DND-41 (cell line): ENCODE data around the gene HSD17B7.
"Not testable (repeated sequence)": the region's sequence is repeated elsewhere in the genome, so short reads cannot be mapped to it uniquely, and the experiment has no call there.

Source experiments
- EZH2 ChIP-seq: IDR thresholded peaks from 3 replicates; pipeline ENCODE4 v1.6.1; 2012; ENCODE audit warnings: borderline replicate concordance, low read depth, mild to moderate bottlenecking, moderate library complexity, low read length, inconsistent platforms; ENCODE audit not compliant: severe bottlenecking
- TF ChIP-seq, protein P1 (sequence below): IDR thresholded peaks from 2 replicates; pipeline ENCODE4 v1.5.1; 2012; ENCODE audit warnings: borderline replicate concordance, low read length, moderate library complexity, mild to moderate bottlenecking; ENCODE audit not compliant: poor library complexity, severe bottlenecking; ENCODE audit errors: extremely low read depth

DNA sequence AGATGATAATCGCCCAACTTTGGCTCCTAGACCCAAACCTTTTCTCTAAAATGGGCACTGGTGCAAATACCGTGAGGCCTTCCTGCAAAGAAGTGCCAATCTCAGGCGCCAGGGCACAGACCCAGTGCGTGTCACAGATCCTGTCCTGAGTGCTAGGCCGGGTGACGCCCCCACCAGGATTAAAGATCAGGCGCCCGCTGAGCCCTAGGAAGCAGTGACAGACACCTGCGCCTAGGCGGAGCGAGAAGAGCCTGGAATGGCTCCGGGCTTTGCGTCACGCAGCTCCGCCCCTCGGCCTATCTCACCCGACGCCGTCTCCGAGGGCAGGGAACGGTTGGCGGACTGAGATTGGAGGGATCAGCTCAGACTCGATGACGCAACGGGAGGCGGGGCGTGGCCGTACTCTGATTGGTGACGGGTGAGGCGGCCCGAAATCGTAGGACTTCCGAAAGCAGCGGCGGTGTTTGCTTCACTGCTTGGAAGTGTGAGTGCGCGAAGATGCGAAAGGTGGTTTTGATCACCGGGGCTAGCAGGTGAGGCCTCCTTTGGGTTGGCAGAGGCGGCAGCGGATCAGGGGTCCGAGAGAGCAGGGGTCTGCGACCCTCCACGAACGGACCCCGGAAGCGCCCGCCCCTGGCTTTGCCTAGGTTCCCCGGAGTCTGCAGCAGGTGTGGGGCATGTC is at the start of gene HSD17B7:
- TF ChIP-seq, protein P1, sequence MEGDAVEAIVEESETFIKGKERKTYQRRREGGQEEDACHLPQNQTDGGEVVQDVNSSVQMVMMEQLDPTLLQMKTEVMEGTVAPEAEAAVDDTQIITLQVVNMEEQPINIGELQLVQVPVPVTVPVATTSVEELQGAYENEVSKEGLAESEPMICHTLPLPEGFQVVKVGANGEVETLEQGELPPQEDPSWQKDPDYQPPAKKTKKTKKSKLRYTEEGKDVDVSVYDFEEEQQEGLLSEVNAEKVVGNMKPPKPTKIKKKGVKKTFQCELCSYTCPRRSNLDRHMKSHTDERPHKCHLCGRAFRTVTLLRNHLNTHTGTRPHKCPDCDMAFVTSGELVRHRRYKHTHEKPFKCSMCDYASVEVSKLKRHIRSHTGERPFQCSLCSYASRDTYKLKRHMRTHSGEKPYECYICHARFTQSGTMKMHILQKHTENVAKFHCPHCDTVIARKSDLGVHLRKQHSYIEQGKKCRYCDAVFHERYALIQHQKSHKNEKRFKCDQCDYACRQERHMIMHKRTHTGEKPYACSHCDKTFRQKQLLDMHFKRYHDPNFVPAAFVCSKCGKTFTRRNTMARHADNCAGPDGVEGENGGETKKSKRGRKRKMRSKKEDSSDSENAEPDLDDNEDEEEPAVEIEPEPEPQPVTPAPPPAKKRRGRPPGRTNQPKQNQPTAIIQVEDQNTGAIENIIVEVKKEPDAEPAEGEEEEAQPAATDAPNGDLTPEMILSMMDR, result not testable (repeated sequence)
- not testable (repeated sequence) for TF ChIP-seq EZH2
